ENCODE results near the gene RPS6KA5.
"Not testable (repeated sequence)": the region's sequence is repeated elsewhere in the genome, so short reads cannot be mapped to it uniquely, and the experiment has no call there.

RPS6KA5 gene

DNA sequence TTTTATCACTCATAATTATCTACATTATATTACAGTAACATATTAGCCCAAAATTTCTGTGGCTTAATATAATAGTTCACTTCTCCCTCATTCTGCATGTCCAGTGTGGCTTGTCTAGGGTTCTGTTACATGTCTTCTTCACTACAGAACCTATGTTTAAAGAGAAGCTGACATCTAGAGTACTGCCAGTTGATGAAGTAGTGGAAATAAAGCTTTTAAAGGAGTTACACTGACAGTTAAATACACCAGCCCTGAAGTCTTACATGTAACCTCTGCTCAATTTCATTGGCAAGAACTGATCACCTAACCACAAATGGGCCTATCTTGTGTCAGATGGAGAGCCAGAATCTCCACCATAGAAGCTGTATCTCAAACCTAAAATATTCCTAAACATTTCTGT is 32.9 kb downstream of the RPS6KA5 start:
- DNase-seq (ENCODE audit: low read depth), result no peak

DNA sequence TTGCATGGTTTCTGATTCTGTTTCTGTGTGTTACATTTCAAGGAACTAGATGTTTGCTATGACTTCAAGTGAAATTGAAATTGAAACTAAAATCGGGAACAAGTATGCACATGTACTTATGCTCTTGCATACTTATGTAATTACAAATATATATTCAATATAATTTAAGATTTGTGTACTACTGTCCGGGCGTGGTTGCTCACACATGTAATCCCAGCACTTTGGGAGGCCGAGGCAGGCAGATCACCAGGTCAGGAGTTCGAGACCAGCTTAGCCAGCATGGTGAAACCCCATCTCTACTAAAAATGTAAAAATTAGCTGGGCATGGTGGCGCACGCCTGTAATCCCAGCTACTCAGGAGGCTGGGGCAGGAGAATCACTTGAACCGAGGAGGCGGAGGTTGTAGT is 37.8 kb downstream of the RPS6KA5 start:
- not testable (repeated sequence) for DNase-seq (ENCODE audit: low read depth)

DNA sequence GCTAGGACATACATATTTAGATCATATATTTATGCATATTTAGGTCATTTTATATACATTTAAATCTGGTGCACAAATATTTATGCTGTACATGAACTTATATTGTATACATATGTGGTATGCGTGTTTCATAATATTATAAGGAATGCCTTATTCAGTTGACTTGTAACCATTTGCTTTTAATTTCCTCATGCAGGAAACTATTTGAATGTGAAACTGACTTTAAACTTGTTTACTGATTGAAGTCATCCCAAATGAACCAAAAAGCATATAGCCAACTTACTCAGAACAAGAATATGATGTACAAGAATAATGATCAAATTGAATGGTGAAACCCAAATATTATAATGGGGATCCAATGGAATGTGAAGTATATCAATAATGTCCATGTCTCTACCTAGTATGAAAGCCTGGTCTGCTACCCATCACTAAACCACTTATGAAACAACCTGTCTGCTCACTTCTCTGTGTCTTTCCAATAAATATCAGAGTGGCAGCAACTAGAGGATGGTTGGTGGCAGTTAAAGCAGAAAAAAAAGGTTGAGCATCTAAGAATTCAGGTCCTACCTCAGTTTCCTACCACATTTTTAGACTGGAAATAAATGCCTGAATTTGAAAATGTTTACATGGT is 38.3 kb downstream of the RPS6KA5 start:
- DNase-seq (ENCODE audit: low read depth), result no peak

DNA sequence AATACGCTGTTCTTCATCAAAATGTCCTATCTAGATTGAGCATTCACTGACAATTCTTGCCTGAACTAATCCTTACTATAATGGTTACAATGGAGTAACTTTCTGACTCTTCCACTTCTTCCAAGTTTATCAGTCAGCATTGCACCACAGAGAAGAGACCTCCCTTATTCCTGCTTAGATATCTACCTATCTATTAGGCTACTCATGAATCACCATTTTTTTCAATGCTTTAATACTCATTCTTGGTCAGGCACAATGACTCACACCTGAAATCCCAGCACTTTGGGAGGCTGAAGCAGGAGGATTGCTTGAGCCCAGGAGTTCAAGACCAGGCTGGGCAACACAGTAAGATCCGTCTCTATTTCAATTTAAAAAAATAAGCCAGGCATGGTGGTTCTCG is 39.3 kb downstream of the RPS6KA5 start:
- DNase-seq (ENCODE audit: low read depth), result no peak

DNA sequence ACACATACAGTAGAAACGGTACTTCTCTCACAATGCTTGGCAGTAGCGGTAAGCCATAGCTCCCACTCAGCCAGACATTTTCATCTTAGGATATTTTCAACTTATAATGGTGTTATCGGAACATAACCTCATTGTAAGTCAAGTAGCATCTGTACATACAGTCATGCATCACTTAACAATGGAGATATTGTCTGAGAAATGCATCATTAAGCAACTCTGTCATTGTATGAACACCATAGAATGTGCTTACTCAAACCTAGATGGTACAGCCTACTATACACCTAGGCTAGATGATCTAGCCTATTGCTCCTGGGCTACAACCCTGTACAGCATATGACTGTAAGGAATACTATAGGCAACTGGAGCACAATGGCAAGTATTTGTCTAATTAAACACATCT is 40.8 kb downstream of the RPS6KA5 start:
- DNase-seq (ENCODE audit: low read depth), result no peak

DNA sequence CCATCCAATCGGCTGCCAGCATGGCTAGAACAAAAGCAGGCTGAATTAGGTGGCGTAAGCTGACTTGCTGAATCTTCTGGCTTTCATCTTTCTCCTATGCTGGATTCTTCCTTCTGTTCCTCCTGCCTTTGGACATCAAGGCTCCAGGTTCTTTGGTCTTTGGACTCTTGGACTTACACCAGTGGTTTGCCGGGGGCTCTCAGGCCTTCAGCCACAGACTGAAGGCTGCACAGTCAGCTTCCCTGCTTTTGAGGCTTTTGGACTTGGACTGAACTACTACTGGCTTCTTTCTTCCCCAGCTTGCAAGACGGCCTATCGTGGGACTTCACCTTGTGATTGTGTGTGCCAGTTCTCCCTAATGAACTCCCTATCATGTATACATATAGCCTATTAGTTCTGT is 42.0 kb downstream of the RPS6KA5 start:
- DNase-seq (ENCODE audit: low read depth), result no peak

DNA sequence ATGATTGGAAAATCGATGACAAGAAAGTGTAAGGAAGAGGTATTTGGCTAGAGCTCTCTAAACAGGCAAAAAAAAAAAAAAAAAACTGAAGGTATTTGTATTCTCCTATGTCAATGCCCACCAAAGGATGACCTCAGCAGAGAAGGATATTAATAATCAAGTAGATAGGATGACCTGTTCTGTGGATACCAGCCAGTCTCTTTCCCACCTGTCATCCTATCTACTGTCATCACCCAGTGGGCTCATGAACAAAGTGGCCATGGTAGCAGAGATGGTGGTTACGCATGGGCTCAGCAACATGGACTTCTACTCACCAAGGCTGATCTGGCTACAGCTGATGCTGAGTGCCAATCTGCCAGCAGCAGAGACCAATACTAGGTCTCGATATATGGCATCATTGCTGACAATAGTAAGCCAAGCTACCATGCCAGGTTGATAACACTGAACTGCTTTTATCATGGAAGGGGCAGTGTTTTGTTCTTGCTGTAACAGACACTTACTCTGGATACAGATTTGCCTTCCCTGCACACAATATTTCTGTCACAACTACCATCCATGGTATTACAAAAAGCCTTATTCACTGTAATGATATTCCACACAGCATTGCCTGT is 43.5 kb downstream of the RPS6KA5 start:
- DNase-seq (ENCODE audit: low read depth), result no peak

DNA sequence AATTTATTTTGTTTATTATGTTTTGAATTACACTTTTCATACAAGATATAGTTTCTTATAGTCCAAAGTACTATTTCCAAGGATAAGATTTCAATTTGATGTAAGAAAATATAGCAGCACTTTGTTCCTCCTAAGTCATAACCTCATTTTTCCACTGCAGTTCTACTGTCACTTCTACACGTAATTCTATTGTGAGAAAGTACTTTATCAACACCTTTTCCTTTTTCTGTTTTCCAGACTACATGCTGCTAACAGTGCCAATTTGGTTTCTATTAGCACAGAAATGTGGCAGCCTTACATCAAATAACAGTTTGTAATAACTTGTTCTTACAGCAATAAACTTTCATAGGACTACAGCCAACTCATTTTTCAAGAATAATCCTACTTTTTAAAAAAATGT is 45.0 kb downstream of the RPS6KA5 start:
- no peak for DNase-seq (ENCODE audit: low read depth)

DNA sequence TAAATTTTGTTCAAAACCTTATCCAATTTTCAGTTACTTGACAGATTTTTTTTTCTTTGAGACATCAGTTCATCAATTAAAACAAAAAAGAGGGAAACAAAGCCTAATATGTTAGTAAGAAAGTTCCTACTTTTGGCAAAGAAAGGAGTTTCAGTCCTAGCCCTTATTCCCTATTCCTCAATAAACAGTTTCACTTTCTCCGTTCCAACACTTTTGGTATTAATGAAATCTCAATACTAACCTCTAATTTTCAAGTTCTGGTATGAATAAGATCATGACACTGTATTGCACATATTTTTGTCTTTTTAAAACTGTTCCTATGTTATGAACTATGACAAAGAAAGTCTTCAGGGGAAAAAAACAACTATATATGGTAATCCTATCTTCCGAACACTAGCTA is 48.4 kb downstream of the RPS6KA5 start:
- no peak for DNase-seq (ENCODE audit: low read depth)

DNA sequence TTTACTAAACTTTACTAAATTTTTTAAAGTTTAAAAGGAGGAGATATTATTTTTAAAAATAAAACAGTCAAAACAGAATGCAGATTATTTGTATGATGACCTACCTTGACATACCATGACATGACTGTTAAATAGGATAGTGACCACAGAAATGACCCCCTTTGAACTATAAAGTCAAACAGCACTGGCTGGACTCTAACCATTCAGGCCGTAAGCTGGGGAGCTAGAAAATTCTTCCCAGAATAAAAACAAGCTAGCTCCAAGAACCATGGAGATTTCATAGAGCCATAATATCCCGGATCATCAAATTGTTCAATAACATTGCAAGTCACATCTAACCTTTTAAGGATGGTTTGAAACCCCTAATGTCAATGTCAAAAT is 50.3 kb downstream of the RPS6KA5 start:
- DNase-seq (ENCODE audit: low read depth), result no peak

DNA sequence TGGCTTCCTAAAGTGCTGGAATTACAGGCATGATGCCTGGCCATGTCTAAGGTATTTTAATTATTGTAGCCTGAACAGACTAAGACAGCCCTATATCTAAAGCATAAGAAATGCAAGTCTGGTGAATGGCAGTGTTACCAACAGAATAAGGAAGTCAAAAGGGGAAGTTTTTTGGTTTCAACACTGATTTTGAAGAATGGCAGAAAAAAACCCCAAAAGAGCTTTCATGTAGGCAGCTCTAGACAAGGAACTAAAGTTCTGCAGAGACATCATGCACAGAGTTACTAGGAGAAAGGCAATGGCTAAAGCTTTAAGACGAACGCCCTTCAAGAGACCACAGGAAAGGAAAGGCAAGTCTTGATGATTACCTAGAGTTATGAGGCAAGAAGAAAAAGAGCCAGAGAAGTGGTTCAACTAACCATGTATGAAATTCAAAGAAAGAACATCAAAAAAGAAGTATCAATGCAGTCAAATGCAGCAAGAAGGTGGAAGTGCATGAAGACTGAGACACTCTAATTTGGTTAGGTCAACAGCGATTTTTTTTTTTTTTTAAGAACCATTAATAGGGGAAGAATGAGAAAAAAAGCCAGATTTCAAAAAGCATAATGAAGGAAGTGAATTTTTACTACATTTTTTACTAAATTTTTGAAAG is 50.8 kb downstream of the RPS6KA5 start:
- no peak for DNase-seq (ENCODE audit: low read depth)

DNA sequence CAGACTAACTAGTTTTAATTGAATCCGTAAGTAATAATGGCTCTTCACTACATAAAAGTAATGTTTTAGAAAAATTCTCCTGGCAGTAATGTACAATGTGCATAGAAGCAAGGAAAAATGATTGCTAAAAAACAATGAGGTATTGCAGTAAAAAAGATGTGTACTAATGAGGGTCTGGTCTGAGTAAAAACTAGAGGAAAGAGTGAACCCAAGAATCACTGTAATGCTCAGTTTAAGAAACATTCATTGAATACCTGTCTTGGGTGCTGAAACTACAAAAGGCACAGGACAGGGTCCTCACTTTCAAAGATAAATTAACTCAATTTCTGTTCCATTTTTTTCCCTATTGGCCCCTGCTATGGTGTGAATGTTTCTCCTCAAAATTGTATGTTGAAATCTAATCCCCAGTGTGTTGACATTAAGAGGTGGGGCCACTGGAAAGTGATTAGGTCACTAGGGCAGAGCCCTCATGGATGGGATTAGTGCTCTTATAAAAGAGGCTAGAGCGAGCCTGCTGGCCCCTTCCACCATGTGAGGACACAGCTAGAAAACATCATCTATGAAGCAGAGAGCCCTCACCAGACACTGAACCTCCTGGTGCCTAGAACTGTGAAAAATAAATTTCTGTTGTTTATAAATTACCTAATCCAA is 51.6 kb downstream of the RPS6KA5 start:
- DNase-seq (ENCODE audit: low read depth), result no peak

DNA sequence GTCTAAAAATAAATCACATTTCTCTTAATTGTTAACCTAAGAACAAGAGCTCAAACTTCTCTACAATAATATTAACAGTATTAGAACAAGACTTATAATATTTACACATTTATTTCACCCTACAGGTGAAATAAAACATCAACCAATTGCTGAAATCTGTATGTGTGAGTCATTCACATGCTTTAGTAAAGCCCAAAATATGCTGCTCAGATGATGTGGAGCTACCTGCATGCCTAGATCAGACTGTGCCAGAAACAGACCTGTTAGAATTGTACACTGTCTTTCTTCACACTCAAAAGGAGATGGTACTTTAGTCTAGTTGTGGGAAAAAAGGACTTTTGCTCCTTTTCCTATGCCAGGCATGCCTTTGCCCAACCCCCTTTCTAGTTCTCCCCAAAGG is 54.7 kb downstream of the RPS6KA5 start:
- no peak for DNase-seq (ENCODE audit: low read depth)

DNA sequence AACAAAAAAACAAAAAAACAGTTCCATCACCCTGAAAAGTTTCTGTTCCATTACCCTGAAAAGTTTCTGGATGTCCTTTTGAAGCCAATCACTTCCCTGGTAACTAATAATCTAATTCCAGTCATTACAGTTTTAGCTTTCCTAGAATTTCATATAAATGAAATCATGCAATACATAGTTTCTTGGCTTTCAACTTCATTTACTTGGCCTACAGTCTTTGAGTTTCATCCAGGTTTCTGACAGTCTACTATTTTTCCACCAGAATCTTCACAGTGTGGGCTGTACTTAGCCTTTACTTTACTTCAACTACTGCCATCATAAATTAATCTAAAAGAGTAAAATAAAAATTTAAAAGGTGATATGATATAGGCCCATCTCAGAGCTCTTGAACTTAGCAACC is 55.5 kb downstream of the RPS6KA5 start:
- no peak for DNase-seq (ENCODE audit: low read depth)

DNA sequence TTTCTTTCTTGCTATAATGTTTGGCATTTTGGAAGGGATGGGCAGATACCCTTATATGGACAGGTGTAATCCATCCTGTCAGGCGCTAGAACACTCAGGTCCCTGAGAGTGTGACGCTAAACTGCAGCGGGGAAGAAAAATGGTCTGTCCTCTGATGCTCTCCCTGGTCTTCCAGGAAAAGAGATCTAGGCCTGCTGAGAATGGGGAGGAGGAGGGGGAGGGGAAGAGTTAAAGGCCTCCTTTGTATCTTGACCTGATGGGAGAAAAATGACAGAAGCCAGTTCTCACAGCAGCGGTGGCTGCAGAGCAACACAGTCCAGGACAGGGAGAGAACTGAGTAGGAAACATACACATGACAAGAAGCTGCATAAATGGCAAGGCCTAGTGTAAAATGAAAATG is 61.1 kb downstream of the RPS6KA5 start:
- no peak for DNase-seq (ENCODE audit: low read depth)

DNA sequence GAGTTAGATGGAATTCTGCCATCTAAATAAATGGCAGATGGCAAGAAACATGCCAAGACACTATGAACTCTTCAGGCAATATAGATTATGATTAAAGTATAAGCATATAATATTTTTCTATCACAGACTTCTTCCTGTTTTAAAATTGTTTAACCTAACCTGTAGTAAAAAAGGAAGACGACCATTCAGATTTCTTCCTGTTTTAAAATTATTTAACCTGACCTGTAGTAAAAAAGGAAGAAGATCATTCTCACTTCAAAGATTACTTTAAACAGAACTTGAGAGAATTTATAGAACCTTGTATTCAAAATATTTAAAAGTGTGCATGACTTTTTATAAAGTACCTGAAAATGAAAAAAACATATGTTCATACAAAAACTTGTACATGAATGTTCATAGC is 63.5 kb downstream of the RPS6KA5 start:
- DNase-seq (ENCODE audit: low read depth), result no peak

DNA sequence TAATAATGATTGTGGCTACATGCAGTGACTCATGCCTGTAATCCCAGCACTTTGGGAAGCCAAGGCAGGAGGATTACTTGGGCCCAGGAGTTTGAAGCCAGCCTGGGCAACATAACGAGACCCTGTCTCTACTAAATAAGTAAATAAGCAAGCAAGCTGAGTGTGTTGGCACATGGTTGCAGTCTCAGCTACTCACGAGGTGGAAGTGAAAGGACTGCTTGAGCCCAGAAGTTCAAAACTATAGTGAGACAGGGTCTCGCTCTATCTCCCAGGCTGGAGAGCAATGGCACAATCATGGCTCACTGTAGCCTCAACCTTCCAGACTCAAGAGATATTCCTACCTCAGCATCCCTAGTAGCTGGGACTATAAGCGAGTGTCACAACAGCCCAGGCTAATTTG is 64.7 kb downstream of the RPS6KA5 start:
- no peak for DNase-seq (ENCODE audit: low read depth)

DNA sequence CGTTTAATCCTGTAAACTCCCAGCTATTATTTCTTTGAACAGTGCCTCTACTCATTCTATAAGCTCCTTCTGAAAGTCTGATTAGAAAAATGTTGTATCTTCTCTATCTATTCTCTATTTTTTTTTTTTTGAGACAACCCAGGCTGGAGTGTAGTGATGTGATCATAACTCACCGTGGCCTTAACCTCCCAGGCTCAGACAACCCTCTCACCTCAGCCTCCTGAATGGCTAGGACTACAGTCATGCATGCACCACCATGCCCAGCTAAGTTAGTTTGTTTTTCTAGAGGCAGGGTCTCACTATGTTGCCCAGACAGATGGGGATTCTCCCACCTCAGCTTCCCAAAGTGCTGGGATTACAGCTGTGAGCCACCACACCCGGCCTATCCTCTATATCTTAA is 66.6 kb downstream of the RPS6KA5 start:
- DNase-seq (ENCODE audit: low read depth), result no peak

DNA sequence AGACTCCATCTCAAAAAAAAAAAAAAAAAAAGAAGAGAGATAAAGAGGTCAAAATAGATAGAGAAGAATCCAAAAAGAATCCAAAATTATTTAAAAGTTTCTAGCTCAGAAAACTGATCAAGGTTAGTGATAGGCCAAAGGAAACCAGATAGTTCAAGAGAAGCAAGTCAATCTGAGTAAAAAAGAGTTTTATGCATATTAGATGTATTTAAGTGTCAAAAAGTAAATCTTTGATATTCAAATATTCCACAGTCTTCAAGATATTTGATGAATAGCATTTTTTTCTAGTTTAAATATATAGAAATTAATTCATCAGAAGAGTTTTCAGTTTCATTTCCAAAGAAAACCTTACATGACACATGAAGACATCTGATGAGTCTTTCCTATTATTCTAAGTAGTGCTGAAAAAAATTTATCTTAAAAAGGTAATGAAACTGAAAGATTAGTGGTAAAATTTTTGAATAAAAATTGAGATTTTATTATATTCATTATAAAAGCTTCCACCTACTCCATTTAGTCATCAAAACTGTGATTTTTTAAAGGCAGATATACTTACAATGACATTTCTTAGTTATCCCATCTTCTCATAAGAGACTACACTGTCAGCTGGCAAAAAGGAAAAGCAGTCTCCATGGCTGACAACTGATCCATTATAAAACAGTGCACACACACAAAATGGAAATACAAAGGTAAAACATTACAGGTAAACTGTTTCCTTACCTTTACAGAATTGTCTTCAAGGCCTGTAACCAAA is 68.6 kb downstream of the RPS6KA5 start:
- DNase-seq (ENCODE audit: low read depth), result no peak

DNA sequence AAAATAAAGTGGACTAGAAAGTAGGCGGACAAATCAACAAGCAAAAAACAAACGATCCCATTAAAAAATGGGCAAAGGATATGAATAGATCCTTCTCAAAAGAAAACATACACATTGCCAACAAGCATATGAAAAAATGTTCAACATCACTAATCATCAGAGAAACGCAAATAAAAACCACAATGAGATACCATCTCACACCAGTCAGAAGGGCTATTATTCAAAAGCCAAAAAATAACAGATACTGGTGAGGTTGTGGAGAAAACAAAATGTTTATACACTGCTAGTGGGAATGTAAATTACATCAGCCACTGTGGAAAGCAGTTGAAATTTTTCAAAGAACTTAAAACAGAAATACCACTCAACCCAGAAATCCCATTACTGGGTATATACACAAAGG is 70.3 kb downstream of the RPS6KA5 start:
- DNase-seq (ENCODE audit: low read depth), result no peak

DNA sequence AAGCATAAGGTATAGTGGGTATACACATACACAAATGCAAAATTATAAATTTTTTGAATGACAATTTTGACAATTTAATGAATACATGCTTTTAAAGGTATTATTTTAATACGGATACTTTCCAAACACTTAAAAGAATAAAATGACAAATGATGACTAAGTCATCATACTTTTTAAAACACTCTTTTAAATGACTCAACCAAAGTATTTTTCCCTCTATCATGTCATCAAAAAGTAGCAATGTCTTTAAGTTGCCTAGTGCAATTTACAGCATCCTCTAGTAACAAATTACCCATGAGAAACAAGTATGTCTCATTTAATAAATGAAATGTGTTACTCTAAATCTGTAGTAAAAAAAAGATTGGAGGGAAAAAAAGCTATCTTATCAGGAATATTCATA is 73.3 kb downstream of the RPS6KA5 start:
- DNase-seq (ENCODE audit: low read depth), result no peak

DNA sequence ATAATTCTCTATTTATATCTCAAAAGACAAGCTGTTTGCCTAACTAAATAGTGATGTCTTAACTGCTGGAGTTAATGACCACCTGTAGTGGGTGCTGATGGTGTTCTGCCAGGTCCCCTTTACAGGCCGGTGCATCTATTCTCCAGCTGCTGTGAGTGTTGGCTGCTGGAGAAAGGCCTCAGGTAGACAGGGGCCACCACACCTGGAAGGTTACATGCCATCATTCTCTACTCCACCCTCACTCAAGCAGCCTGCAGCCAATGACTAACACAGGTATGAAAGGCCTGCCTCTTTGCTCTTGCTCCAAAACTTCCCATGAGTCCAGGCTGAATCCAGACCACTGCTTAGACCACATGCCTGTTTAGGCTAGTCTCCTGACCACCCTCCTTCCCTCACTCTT is 73.9 kb downstream of the RPS6KA5 start:
- DNase-seq (ENCODE audit: low read depth), result no peak

Measured in GM04503 (cell line).